GM21360 (cell line): Measurements from ENCODE around the gene SPTAN1.

Experiments
- ATAC-seq: cut with Tn5 transposase; IDR thresholded peaks from one replicate; pipeline ENCODE4 v1.9.1; 2021; ENCODE audit warnings: mild to moderate bottlenecking, moderate library complexity; ENCODE audit not compliant: unreplicated experiment

The SPTAN1 gene

DNA sequence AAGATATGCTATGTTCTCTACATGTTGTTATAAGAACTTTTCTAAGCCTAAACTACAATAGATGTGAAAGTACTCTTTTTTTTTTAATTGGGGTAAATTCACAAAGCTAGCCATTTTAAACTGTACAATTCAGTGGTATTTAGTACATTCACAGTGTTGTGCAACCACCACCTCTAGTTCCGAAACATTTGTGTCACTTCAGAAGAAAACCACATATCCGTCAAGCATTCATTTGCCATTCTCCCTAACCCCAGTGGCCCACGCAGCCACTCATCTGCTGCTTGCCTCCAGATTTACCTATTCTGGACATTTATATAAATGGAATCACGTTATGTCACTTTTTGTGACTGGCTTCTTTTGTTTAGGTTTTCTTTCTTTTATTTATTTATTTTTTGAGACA, 43.1 kb downstream of the SPTAN1 start:
- no peak for ATAC-seq

DNA sequence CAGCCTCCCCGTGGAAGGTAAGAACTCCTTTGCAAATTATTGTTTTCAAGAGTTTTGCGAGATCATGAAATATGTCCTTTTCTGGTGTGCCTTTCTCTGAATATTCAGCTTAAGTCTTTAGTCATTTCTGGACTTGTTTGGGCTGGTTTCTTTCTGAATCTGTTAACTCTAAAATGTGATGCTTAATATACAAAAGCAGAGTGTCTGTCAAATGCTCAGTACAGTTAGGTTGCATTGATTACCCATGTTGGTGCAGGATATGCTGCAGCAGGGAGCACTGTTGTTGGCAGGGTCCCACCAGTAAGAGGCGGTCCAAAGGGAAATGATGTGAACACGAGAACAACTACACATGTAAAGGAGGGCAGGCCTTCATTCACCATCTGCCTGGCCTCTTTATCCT, 47.7 kb downstream of the SPTAN1 start:
- no peak for ATAC-seq

DNA sequence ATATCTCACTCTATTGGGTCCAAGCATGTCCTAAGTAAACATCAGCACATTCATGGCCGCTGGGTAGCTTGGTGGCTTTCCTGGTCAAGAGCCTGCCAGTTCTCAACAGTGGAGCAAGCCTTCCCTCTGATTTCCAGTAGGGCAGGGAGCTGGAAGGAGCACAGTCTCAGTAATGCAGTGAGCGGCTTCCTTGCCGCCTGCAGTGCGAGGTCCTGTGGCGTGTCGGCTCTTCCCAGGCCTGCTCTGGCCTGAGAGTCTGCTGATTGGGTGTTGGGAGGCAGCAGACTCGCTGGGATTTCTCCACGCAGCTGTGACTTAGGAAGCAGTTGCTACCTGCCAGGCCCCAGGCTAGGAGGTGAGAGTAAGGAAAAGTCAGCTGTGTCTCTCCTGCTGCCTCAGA, 51.3 kb downstream of the SPTAN1 start:
- no peak for ATAC-seq

DNA sequence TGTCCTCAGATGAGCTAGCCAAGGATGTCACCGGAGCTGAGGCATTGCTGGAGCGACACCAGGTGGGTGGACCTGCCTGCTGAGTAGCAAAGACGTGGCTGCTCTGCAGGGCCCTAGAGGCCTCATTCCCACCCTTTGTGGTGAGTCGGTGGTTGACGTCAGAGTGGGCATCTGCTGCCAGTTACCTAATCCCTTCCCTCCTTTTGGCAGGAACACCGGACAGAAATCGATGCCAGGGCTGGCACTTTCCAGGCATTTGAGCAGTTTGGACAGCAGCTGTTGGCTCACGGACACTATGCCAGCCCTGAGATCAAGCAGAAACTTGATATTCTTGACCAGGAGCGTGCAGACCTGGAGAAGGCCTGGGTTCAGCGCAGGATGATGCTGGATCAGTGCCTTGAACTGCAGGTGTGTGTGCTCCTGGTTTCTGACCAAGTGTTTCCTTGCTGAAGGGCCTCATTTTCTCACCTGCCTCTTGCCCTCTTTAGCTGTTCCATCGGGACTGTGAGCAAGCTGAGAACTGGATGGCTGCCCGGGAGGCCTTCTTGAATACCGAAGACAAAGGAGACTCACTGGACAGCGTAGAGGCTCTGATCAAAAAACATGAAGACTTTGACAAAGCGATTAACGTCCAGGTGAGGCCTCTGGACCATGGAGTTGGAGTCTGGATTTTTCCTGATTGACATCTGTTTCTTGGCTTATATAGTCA, 55.4 kb downstream of the SPTAN1 start:
- ATAC-seq, result no peak

DNA sequence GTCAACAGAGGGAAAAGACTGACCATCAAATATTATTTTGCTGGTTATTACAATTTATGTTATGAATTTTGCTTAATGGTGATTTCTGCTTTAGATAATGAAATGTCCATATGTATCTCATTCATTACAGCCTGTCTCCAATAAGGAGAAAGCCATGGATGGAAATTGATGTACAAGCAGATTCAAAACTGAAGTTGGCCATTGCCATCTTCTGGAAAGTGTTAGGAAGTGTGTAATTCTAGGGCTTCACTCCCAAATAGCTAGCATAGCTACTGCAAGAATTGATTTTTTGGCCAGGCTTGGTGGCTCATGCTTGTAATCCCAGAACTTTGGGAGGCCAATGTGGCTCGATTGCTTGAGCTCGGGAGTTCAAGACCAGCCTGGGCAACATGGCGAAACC, 58.5 kb downstream of the SPTAN1 start:
- ATAC-seq, result no peak

DNA sequence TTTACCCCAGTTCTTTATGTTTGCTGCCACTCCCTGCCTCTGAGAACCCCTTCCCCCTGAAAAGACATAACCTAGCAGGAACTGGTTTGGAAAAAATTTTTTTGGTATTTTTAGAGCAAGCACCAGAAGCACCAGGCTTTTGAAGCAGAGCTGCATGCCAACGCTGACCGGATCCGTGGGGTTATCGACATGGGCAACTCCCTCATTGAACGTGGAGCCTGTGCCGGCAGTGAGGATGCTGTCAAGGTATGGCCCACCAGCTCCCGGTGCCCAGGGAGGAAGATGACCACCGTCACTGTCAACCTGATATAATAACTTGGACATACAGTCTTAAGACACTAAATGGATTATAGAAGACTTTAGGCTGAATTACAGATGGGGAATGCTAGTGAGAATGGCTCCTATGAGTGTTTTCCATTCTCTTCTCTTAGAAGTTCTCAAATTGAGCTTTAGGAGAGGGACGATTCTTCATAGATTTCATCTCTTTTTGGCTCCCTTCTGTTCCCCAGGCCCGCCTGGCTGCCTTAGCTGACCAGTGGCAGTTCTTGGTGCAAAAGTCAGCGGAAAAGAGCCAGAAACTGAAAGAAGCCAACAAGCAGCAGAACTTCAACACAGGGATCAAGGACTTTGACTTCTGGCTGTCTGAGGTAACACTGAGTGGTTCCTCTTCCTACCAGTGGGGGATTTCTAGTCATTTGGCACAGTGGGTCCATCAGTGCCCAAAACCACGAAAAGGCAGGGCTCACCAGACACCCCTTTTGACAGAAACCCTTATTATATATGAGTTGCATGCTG, 59.4 kb downstream of the SPTAN1 start:
- ATAC-seq, result no peak

DNA sequence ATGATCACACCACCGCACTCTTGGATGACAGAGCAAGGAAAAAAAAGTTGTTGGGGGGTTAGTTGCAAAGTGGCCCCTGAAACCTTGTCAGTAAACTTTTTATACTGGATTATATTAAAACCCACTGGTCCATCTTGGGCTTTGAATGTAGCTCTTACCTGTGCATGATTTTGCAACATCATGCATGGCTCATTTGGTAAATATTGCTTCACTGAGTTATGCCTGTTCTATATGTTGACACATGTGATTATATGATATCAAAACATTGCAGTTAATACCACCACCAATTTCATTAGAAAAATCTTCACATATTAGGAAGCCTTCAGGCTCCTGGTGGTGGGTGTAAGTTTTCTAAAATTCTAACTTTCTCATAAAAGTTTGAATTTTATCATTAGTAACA, 62.3 kb downstream of the SPTAN1 start:
- ATAC-seq, result no peak

DNA sequence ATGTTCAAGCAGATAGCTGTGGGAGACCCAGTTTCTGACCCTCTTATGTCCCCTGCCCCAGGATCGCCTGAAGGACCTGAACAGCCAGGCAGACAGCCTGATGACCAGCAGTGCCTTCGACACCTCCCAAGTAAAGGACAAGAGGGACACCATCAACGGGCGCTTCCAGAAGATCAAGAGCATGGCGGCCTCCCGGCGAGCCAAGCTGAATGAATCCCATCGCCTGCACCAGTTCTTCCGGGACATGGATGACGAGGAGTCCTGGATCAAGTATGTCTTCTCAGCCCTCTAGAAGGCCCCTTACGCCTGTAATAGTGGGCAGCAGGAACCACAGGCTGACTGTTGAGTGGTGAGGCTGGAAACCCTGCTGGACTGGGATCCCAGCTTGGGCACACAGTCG, 63.2 kb downstream of the SPTAN1 start:
- ATAC-seq, result no peak

DNA sequence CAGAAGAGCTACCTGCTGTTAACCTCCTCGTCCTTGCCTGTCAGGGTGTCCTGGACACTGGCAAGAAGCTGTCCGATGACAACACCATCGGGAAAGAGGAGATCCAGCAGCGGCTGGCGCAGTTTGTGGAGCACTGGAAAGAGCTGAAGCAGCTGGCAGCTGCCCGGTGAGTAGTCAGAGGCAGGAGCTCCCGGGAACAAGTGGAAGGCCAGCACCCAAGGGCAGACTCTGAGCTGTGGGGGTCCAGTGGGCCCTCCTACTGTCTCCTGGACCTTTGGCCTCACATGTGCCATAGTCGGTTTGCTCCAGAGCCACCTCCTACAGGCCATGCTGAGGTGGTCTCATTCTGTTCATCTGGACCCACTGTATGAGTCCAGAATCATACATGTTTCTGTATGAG, 65.6 kb downstream of the SPTAN1 start:
- no peak for ATAC-seq

DNA sequence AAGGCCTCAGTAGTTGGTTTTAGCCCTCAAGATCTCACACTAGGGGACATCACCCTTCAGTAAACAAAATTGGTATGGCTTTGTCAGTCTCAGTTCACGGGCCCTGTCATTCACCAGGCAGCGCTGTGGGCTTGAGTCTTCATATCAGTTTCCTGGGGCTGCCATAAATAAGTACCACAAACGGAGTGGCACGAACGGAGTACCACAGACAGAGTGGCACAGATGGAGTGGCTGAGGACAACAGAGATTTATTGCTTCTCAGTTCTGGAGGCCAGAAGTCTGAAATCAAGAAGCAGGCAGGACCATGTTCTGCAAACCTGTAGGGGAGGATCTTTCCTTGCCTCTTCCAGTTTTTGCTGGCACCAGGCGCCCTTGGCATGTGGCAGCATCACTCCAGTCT, 66.7 kb downstream of the SPTAN1 start:
- ATAC-seq, result no peak

DNA sequence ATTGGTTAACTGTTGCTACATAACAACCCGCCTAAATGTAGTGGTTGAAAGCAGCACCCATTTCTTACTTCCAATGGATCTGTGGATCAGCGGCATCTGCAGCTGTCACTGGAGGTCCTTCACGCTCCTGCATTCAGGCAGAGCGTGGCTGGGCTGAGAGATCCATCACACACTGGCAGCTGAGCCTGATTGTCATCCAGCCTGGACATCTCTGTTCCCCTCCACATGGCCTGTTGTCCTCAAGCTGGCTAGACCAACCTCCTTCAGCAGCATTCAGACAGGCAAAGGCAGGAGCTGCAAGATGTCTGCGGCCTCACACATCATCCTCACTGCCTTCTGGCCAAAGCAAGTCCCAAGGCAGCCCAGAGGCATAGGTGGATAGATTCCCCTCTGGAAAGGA, 67.4 kb downstream of the SPTAN1 start:
- ATAC-seq, result no peak

DNA sequence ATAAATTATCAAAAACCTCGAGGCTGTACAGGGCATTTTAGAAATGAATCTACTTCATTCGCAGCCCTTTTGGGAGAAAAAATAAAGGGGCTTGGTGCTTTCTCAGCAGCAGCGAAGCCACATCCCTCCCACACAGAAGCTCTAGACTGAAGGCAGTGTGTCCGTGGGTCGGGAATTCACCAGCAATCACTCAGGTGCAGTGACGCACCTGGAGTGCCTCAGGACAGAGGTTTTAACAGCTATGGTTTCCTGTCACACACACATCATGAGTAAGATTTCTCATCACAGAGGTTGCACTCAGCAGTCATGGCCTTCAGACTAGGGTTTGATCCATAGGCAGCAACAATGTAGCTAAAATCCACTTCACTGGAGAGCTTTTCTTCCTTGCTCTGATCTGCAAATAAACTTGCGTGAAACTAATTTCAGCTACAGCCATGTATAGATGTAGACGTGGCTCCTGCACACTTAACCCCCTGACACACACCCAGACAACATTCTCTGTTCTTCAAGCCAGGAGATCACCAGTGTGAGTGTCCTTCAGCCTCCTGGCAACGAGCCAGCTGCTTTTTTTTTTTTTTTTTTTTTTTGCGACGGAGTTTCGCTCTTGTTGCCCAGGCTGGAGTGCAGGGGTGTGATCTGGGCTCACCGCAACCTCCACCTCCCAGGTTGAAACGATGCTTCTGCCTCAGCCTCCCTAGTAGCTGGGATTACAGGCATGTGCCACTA, 69.5 kb downstream of the SPTAN1 start:
- no peak for ATAC-seq

DNA sequence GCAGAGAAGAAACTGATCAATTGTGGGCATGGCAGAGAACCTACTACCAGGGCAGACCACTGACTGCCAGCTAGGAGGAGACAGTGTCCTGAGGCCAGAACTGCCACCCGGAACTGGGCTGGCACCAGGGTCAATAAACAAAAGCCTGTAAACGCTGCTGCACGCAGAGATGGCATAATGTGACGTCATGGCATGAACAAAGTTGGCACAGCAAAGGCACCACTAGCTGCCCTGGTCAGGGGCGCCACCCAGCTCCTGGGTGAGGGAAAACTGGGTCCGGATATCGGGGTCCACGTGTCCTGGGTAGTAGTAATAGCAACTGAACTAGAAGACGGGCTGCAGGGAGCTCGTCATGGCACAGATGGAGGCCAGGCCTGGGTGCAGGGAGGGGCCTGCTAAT, 72.2 kb downstream of the SPTAN1 start:
- no peak for ATAC-seq

DNA sequence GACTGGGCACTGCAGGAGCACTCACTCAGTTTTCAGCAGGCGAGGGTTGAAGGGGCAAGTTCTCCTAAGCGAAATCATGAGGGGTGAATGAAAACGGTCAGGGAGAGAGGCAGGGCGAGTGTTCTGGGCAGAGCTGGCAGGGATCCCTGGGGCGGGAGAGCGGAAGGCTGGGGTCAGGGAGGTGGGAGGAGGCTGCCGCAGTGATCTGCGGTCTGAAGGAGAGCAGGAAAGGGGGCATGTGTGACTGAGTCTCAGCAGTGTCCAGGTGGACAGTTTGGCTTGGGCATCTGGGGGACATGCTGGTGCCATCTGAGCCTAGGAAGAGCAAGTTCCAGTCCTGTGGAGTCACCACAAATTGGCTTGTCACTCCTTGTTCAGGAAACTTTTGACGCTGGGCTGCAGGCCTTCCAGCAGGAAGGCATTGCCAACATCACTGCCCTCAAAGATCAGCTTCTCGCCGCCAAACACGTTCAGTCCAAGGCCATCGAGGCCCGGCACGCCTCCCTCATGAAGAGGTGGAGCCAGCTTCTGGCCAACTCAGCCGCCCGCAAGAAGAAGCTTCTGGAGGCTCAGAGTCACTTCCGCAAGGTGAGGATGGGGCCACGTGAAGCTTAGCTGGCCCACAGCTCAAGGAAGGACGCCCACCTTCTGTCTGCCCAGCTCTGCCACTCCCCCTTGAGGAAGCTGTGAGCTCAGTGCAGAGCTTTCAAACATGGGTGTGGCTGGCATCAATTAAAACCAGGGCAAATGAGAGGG, 73.2 kb downstream of the SPTAN1 start:
- ATAC-seq, result no peak

DNA sequence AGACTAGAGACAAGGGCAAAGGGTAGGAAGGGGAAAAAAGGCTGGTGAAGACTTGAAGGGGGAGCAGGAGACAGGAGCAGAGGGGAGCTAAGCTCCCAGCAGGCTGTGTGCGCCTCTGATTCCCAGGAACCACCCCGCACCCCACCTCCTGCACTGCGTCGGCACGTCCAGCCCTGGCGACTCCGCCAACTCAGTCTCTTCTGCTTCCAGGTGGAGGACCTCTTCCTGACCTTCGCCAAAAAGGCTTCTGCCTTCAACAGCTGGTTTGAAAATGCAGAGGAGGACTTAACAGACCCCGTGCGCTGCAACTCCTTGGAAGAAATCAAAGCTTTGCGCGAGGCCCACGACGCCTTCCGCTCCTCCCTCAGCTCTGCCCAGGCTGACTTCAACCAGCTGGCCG, 73.8 kb downstream of the SPTAN1 start:
- no peak for ATAC-seq

DNA sequence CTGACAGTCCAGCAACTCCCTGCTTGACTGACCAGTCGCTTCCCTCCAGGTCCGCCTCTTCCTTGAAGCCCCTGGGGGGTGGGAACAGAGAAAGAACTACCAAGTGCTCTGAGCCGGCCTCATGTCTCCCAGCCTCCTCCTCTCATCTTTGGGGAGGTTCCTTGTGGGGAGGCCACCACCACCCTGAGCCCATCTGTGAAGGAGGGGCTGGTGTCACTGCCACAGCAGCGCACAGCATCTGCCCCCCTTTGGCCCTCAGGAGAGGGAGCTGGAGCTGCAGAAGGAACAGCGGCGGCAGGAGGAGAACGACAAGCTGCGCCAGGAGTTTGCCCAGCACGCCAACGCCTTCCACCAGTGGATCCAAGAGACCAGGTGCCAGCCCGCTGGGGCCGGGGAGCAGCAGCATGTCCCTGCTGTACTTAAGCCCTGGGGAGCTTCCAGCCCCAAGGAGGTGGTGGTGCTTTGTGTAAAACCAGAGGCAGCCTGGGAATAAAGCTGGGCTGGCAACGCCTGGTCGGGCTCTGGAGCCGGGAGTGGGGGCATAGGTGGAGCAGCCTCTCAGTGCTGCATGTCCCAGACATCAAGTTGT, 74.8 kb downstream of the SPTAN1 start:
- ATAC-seq, result no peak

DNA sequence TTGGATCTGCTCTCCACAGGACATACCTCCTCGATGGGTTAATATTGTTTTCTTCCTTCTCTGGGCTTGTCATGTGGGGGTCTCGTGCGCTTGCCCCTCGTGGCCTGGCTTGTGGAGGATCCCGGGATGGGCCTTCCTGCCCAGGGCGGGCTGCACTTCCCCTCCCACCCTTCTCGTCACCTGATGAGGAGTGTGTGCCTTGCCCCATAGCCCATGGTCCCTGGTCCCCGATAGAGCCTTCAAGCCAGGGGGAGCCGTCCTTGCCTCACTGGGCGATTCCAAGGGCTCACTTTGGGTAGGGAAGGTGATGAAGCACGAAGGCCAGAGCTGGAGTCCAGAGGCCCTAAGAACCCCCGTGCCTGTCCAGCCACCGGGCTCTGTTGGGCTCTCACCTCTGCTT, 75.5 kb downstream of the SPTAN1 start:
- ATAC-seq, result no peak

DNA sequence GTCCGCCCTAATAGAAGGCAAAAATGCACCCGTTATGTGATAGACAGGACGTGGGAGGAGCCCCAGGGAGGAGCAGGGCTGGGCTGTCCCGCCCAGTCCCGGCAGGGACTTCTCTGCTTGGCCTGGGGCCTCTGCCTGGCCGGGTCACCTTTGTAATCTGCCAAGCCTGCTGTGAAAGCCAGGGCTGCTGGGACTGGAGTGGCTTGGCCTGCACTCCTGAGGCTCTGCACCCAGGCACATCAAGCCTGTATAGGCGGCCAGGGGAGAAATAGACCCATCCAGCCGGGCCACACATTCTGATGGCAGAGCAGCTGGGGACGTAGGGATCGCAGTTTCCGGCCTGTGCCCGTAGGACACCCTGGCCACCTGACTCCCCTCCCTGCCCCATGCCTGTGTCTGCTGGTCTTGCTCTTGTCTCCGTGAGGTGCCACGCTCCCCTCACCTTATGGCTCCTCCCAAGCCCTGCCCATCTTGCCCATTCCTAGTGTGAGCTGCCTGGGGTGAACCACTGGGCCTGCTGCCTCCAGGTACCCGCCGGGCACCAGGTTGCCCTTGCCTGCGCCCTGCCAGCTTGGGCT, 76.2 kb downstream of the SPTAN1 start:
- no peak for ATAC-seq

DNA sequence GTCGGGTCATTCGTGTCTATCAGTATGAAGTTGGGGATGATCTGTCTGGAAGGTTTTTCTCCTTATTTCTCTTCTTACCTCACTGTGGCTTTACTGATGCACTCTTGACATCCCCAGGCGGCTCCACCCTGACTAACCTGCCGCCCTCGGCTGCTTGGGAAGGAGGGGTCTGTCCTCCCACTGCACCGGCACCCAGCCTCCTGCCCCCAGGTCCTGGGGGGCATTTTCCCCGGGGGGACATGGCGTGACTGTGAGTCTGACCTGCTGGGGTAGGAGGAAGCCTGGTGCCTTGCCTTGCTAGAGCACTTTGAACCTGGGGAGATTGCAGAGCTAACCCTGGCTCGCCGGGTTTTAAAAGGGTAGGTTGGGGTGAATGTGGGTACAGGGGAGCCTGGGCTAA, 76.7 kb downstream of the SPTAN1 start:
- ATAC-seq, result no peak

DNA sequence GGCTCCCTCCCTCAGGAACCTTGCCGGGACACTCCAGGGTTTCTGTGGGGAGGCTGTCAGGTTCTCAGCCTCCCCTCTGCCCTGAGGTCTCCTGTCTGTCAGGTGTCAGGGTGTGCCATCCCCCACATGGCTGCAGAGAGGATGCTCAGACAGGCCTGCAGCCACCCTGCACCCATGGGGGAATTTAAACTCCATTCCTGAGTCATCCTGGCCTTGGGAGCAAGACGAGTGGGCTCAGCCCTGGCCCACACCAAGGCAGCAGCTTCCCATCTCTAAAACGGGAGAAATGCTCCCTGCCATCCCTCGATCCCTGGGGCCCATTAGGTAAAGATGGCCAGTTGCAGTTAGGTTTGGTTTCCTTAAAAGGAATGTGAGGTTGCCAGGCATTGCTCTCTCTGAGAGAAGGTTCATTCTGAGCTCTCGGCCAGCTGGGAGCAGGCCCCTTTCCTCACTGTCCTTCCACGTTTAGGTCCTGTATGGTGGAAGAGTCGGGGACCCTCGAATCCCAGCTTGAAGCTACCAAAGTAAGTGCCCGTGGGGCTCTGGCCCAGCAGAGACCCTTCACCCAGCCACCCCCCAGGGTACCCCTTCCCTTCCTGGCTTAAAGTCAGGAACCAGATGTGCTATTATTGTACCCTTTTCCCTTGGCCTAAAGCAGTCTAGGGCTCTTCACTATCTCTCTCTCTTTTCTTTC, 77.6 kb downstream of the SPTAN1 start:
- no peak for ATAC-seq
